Keratinocyte (primary cell): Measurements from ENCODE around the gene ETF1. TPM values are rescaled to one million over a fixed set of nuclear protein-coding genes. Genes with fewer than 3 reads are reported as not detected.

Source experiments
- DNase-seq: peaks from one replicate; pipeline ENCODE4 v3.0.0-alpha.2; 2011; ENCODE audit warnings: low read depth, missing footprints, low spot score
- FAIRE-seq: peaks from 2 replicates; lab custom pipeline; 2011; peaks lifted over from hg19 to GRCh38; lab: Jason Lieb, UNC
- H2AFZ ChIP-seq: 2 replicates; pipeline ENCODE4 v1.6.0; 2012; ENCODE audit warnings: low read length, control low read depth, inconsistent platforms; ENCODE audit not compliant: control insufficient read depth
- H3K27ac ChIP-seq: 2 replicates; pipeline ENCODE4 v1.5.1; 2011; ENCODE audit warnings: low read length; ENCODE audit not compliant: control insufficient read depth, insufficient read depth
- H3K27me3 ChIP-seq: 3 replicates; pipeline ENCODE4 v1.6.0; 2011; ENCODE audit warnings: low read length; ENCODE audit not compliant: control insufficient read depth, insufficient read depth; ENCODE audit errors: extremely low read depth
- H3K36me3 ChIP-seq, 2 experiments: 2 replicates in 1 of 2; 3 replicates in 1 of 2; pipeline ENCODE4 v1.5.1; 2011; ENCODE audit warnings: low read length in 2 of 2, mild to moderate bottlenecking in 1 of 2; ENCODE audit not compliant: control insufficient read depth in 2 of 2, insufficient read depth in 2 of 2; ENCODE audit errors: extremely low read depth in 1 of 2
- H3K4me1 ChIP-seq: 3 replicates; pipeline ENCODE4 v1.5.1; 2011; ENCODE audit warnings: low read length; ENCODE audit not compliant: control insufficient read depth, insufficient read depth; ENCODE audit errors: extremely low read depth
- H3K4me2 ChIP-seq: 3 replicates; pipeline ENCODE4 v1.6.0; 2011; ENCODE audit warnings: low read depth, low read length; ENCODE audit not compliant: control insufficient read depth, insufficient read depth; ENCODE audit errors: extremely low read depth
- H3K4me3 ChIP-seq, 3 experiments: fragments of 200-600 bp in 1 of 3; sonication (generic) in 1 of 3; 2 replicates in 2 of 3; 3 replicates in 1 of 3; pipeline ENCODE4 v1.5.1; 2011 to 2016; ENCODE audit warnings: low read length in 3 of 3, mild to moderate bottlenecking in 3 of 3, control low read depth in 2 of 3, inconsistent platforms in 1 of 3, low read depth in 1 of 3, mixed read lengths in 1 of 3, mixed run types in 1 of 3, moderate library complexity in 1 of 3; ENCODE audit not compliant: control insufficient read depth in 2 of 3, insufficient read depth in 2 of 3; ENCODE audit errors: extremely low read depth in 1 of 3
- H3K79me2 ChIP-seq: 2 replicates; pipeline ENCODE4 v1.6.0; 2012; ENCODE audit warnings: low read length; ENCODE audit not compliant: control insufficient read depth, insufficient read depth
- H3K9ac ChIP-seq: 3 replicates; pipeline ENCODE4 v1.6.0; 2011; ENCODE audit warnings: low read length; ENCODE audit not compliant: control insufficient read depth, insufficient read depth; ENCODE audit errors: extremely low read depth
- H3K9me1 ChIP-seq: 3 replicates; pipeline ENCODE4 v1.6.0; 2011; ENCODE audit warnings: low read length; ENCODE audit not compliant: control insufficient read depth, insufficient read depth; ENCODE audit errors: extremely low read depth
- H3K9me3 ChIP-seq: 2 replicates; pipeline ENCODE4 v1.5.1; 2012; ENCODE audit warnings: low read depth, low read length; ENCODE audit not compliant: control insufficient read depth
- H4K20me1 ChIP-seq: 3 replicates; pipeline ENCODE4 v1.6.0; 2011; ENCODE audit warnings: low read length; ENCODE audit not compliant: control insufficient read depth, insufficient read depth; ENCODE audit errors: extremely low read depth
- CTCF ChIP-seq, 3 experiments: IDR thresholded peaks in 1 of 3; conservative IDR thresholded peaks in 1 of 3; optimal IDR thresholded peaks in 1 of 3; 2 replicates in 2 of 3; 3 replicates in 1 of 3; pipeline versions ENCODE3 to v1.5.1; 2011; ENCODE audit warnings: low read length in 3 of 3, mild to moderate bottlenecking in 3 of 3, moderate library complexity in 2 of 3, control low read depth in 1 of 3, inconsistent platforms in 1 of 3; ENCODE audit not compliant: insufficient read depth in 2 of 3; ENCODE audit errors: extremely low read depth in 1 of 3
- EZH2 ChIP-seq: IDR thresholded peaks from one replicate; pipeline ENCODE4 v1.6.1; 2012; ENCODE audit warnings: inconsistent platforms, mild to moderate bottlenecking, low read length, moderate library complexity
- dilution Hi-C: fragments of 300-500 bp; cut with MboI; formaldehyde crosslinking; loops from one replicate; pipeline ENCODE4 v1.7.0; 2020; ENCODE audit warnings: low sequenced_read_pairs; ENCODE audit not compliant: extremely low pct_ligation_motif_present
- polyA plus RNA-seq, 5 experiments: library from polyadenylated mRNA; depleted of rRNA in 3 of 5; stranded (reverse) in 3 of 5; stranded (forward) in 1 of 5; unstranded in 1 of 5; fragments of >200 nt; gene quantifications; 1 replicate in 1 of 5; 2 replicates in 3 of 5; 3 replicates in 1 of 5; pipeline versions ENCODE4 v1.2.1 to v1.2.3, GENCODE V29; 2011 to 2012; ENCODE audit warnings: missing spikeins in 2 of 5, low read depth in 1 of 5, low replicate concordance in 1 of 5

The ETF1 gene
- polyA plus RNA-seq, 1 donor (not counting 4 experiments of a cell fraction or from before 2014, with no cell fraction given): 137 TPM

DNA sequence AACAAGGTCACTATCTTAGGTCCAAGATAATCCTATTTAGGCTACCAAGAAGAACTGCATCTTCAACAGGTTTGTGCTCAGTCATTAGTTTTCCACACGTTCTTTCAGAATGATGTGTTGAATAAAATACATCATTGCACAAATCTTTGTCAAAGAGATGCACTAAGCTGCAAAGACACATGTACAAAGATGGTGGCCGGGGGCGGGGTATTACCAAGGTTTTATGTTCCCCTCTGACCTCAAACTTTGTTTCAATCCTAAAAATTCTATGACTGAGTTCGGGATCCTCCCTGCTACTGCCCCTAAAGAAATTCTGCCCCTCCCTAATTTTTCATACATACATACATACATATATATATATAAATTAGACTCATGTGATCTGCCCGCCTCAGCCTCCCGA lies 17.9 kb upstream of the ETF1 start:
- Histone ChIP-seq H3K4me1 (no peaks in the 10 kb centered on the region), H4K20me1 (peaks cover 27% of the 10 kb centered on the region), H3K27me3 (no peaks in the 10 kb centered on the region), H3K79me2 (peaks cover 49% of the 10 kb centered on the region), H3K36me3 (peaks cover 48 to 65% of the 10 kb centered on the region in 2 experiments), H2AFZ (no peak overlapping the region), H3K4me3 (no peak overlapping the region), H3K9ac (no peak overlapping the region), H3K9me3 (no peaks in the 10 kb centered on the region), H3K27ac (no peak overlapping the region), H3K9me1 (no peaks in the 10 kb centered on the region), H3K4me2 (no peak overlapping the region)
- TF ChIP-seq EZH2 (no peak), CTCF (optimal IDR thresholded peaks at IDR 0.05 in 1 of 3, IDR thresholded peaks at IDR 0.05 in 1 of 3, conservative IDR thresholded peaks at IDR 0.05 in 1 of 3; ENCODE audit: extremely low read depth in 1 of 3, insufficient read depth in 2 of 3, low read length in 3 of 3) (no peak)
- dilution Hi-C loops: no loop called here
- DNase-seq (no peak), FAIRE-seq (no peak)

- Histone ChIP-seq H3K4me3 (no peak overlapping the region), H2AFZ (no peak overlapping the region), H3K4me1 (no peaks in the 10 kb centered on the region), H3K9me3 (no peaks in the 10 kb centered on the region), H3K79me2 (peaks cover 42% of the 10 kb centered on the region), H3K9me1 (no peaks in the 10 kb centered on the region), H3K9ac (no peak overlapping the region), H3K36me3 (peaks cover 46 to 60% of the 10 kb centered on the region in 2 experiments), H3K27me3 (no peaks in the 10 kb centered on the region), H3K27ac (no peak overlapping the region), H4K20me1 (peaks cover 27% of the 10 kb centered on the region), H3K4me2 (no peak overlapping the region)
- dilution Hi-C loops: no loop called here
- TF ChIP-seq EZH2 (no peak), CTCF (optimal IDR thresholded peaks at IDR 0.05 in 1 of 3, IDR thresholded peaks at IDR 0.05 in 1 of 3, conservative IDR thresholded peaks at IDR 0.05 in 1 of 3; ENCODE audit: extremely low read depth in 1 of 3, insufficient read depth in 2 of 3, low read length in 3 of 3) (no peak)
- no peak for DNase-seq
- no peak for FAIRE-seq
These were observed 16.9 kb upstream of the ETF1 start for GRCh38 chr5:138559937-138560336.
